Choroid plexus epithelial cell (primary cell): ENCODE results near the gene NAPA.

Experiments used
- DNase-seq: peaks from one replicate; pipeline ENCODE4 v3.0.0-alpha.2; 2010; ENCODE audit warnings: low read depth
- H3K4me3 ChIP-seq: 2 replicates; pipeline ENCODE4 v1.5.1; 2011; ENCODE audit warnings: low read depth, mild to moderate bottlenecking, control low read depth, low read length, moderate library complexity
- CTCF ChIP-seq: conservative IDR thresholded peaks from 2 replicates; pipeline ENCODE4 v1.5.1; 2011; ENCODE audit warnings: low read depth, mild to moderate bottlenecking, control low read depth, inconsistent platforms, low read length, moderate library complexity

Gene NAPA

GRCh38 chr19:47446534-47447469, 68.1 kb downstream of the NAPA start:
- H3K4me3 ChIP-seq, result no peak overlapping the region
- TF ChIP-seq CTCF, result no peak
- no peak for DNase-seq

DNA sequence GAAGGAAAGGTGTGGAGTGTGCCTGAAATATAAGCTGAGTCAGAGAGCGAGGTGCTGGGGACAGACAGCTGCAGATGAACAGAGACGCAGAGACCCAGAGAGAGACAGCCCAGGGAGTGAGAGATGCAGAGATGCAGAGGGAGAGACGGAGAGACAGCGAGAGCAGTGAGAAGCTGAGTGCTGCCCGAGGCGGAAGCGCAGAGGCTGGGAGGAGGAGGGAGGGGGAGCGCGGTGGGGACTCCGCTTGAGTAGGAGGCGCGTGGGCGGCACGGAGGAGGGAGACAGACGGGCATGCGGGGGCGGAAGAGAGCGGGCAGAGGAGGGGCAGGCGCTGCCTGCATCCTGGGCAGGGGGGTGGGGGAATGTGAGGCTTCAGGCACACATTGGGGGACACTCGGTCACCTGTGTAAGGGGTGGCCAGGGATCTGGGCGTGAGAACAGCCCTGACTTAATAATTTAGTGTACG, 68.9 kb downstream of the NAPA start:
- no peak overlapping the region for H3K4me3 ChIP-seq
- no peak for TF ChIP-seq CTCF
- DNase-seq, result no peak

GRCh38 chr19:47445527-47445926, 69.3 kb downstream of the NAPA start:
- H3K4me3 ChIP-seq, result no peak overlapping the region

GRCh38 chr19:47444388-47444821, 70.5 kb downstream of the NAPA start:
- no peak for TF ChIP-seq CTCF
- no peak overlapping the region for H3K4me3 ChIP-seq
- no peak for DNase-seq

More at GRCh38 chr19:47445527-47445926, 69.3 kb downstream of the NAPA start:
- no peak for TF ChIP-seq CTCF
- DNase-seq, result no peak

GRCh38 chr19:47443331-47443730, 71.5 kb downstream of the NAPA start:
- TF ChIP-seq CTCF, result no peak
- DNase-seq, result no peak
- no peak overlapping the region for H3K4me3 ChIP-seq

DNA sequence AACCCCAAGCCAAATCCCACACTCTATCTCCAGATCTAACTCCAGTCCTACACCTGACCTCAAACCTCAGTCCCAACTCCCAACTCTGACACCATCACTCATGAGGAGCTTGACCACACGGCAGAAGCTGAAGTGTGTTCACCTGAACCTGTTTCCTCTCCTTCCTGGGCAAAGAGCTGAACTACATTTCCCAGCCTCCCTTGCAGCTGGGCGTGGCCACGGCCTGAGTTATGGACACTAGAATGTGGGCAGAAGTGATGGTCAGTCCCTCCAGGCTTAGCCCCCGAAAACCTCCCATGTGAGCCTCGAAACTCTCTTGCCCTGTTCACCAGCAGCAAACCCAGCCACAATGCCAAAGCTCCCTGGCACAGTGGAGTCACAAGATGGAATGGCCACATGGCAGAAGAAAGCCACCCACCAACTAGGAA, 76.1 kb downstream of the NAPA start:
- no peak for TF ChIP-seq CTCF
- DNase-seq, result no peak
- no peak overlapping the region for H3K4me3 ChIP-seq
